ENCODE results near the gene FKBP1A.
A peak's percentile ranks its signal among the peaks of the same experiment; 100 is the strongest.

DNA sequence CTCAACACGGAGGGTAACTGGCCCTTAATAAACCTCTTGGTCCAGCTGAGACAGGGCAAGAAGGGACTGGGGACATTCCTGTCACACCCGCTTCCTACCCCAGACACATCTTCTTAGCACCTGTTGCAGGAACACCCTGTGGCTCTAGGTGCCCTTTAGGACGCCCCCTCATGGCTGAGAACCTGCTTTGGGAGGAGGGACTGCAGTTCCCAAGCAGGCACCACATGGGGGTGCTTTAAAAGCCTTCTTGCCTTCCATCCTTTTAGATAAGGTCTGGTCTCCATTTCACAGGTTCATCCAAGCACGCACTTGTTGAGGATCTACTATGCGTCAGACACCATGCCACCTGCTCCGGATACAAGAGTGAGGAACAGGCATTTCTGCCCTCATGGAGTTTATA, 47.2 kb upstream of the FKBP1A start:
- peak; percentile 49; the same call in 1 of the 2 replicates for TF ChIP-seq CTCF (tag by site-specific recombination; IDR thresholded peaks at IDR 0.05)
- TF ChIP-seq PRDM10 (tag by site-specific recombination; IDR thresholded peaks at IDR 0.05) = no peak
- no peak for TF ChIP-seq ZNF37A (tag by site-specific recombination; IDR thresholded peaks at IDR 0.05)
- no peak for TF ChIP-seq KLF9 (tag by site-specific recombination; IDR thresholded peaks at IDR 0.05; ENCODE audit: low read depth)
- TF ChIP-seq ZNF341 (tag by site-specific recombination; IDR thresholded peaks at IDR 0.05; ENCODE audit: low read depth) = no peak
- no peak for TF ChIP-seq SETDB1 (IDR thresholded peaks at IDR 0.05; ENCODE audit: insufficient read length, low read length)
- TF ChIP-seq ZNF133 (tag by site-specific recombination; IDR thresholded peaks at IDR 0.05) = no peak
- TF ChIP-seq ZNF274 (IDR thresholded peaks at IDR 0.05; ENCODE audit: low read length) = no peak
- TF ChIP-seq ZNF274 (tag by site-specific recombination; IDR thresholded peaks at IDR 0.05; ENCODE audit: borderline replicate concordance) = no peak
- no peak for TF ChIP-seq ZNF510 (tag by site-specific recombination; IDR thresholded peaks at IDR 0.05; ENCODE audit: insufficient replicate concordance)
- no peak for TF ChIP-seq MZF1 (tag by site-specific recombination; IDR thresholded peaks at IDR 0.05; ENCODE audit: borderline replicate concordance)
